GM19452 (cell line): ENCODE measurements around the gene CBFA2T3.
A peak's percentile ranks its signal among the peaks of the same experiment; 100 is the strongest.

Experiments
- ATAC-seq: cut with Tn5 transposase; IDR thresholded peaks from one replicate; pipeline ENCODE4 v1.9.1; 2021; ENCODE audit not compliant: unreplicated experiment

Gene CBFA2T3

DNA sequence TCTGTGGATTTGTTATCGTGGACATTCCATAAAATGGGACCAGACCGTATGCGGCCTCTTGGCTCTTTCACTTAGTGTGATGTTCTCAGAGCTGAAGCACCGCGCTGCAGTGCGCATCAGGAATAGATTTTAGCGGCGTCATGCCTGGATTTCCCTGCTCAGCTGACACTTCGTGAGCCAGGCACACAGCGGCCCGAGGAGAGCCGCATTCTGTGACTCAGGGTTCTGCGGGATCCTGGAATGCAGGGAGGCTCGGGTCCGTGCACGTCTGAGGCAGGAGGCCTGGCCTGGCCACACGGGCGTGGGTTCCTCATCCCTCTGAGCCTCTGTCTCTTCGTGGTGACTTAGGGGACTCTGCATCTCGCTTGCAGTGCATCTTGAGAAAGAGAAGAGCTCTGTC, 13.4 kb downstream of the CBFA2T3 start:
- ATAC-seq: no peak

DNA sequence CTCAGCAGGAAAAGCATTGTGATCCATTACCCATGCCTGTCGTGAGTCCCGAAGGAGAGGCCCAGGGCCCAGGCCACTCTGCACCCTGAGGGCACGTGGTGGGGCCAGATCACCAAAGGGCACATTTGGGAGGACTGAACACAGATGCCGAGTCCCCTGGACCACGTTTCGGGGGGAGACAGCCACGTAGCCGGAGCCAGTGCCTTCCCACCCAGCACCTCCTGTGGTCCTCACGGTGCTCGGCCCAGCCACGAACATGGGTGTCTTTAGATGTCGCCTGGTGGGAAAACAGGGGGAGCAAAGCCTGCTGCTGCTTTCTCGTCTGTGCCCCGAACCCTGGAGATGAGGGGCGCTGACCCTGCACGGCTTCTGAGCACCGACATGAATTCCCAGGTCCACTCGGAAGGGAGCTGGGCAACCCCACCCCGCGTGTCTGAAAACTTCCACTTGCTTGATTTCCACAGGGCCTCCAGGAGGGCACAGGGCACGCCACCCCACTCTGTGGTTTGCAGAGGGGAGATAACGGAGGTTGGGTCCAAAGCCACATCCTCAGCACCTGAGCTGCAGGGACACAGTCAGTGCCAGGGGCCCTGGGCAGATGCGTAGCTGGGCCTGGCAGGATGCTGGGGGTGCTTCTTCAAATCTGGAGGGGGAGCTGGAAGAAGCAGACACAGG, 14.4 kb downstream of the CBFA2T3 start:
- ATAC-seq: no peak

DNA sequence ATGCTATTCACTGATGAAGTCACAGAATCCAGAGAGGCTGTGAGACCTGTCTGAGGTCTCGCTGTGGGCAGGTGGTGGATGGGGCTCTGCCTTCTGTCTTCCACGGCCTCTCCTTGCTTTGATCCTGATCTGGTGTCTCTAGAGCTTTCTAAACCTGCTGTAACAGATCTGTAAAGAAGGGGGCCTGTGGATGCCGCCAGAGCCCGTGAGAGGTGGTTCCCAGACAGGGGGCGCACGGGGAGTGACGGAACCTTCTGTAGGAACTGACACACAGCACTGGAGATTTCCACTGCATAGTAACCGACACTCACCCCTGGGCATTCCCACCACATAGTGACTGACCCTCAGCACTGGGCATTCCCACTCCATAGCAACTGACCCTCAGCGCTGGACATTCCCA, 16.0 kb downstream of the CBFA2T3 start:
- ATAC-seq: no peak

DNA sequence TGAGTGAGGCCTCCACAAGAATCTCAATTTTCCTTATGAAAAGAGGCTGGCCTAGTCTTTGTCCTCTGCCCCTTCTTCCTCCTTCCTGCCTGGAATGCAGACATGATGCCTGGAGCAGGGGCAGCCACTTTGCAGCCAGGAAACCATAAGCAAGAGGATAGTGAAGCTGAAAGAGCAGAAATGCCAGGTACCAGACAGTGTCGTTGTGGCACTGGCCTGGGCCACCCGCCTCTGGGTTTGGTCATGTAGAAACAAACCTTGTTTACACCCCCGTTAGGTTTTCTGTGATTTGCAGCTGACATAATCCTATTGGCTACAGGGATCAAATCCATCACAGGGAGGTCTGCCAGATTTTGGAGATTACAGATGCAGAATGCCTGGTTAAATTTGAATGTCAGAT, 16.5 kb downstream of the CBFA2T3 start:
- no peak for ATAC-seq

DNA sequence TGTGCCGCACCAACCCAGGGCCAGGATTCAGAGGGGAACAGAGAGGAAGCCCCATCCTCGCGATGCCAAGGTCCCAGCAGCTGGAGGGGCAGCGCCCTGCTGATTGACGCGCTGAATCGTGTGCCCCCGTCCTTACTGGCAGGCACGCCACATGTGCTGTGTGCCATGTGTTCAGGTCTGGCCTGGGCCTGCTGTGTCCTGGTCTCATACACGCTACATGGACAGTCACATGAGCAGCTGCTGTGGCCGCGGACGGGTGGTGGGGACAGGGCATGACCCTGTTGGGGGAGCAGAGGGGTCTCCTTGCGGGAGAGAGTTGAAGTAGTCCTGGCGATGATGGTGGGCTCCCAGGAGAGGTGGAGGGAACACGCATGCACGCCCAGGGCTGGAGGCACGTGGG, 18.0 kb downstream of the CBFA2T3 start:
- no peak for ATAC-seq

DNA sequence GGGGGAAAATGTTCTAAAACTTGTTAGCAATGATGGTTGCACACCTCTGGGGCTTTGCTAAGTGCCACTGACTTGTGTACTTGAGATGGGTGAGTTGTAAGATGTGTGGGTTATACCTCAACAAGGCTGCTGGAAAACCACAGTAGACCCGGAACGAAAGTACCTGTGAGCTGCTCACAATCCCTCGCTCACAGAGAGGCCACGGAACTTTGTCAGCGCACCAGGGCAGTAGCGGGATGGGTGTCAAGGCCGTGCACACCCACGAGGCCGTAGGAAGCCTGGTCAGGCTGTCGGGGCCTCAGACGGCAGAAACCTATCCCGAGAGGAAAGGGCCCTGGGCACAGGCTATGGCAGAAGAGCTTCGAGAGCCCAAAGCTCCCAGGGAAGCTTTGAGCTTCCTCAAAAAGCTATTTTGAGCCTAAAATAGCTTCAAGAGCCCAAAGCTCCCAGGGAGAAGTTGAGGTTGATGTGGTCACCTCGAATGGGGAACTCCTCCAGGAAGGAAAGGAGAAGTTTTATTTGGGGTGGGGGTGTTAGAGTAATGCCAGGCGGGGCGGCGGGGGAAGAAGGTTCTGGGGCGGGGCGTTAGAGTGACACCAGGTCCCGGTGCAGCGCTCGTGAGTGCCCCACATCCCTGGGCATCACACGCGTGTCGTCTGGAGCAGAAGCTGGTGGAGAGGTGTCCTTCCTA, 19.0 kb downstream of the CBFA2T3 start:
- ATAC-seq: no peak

DNA sequence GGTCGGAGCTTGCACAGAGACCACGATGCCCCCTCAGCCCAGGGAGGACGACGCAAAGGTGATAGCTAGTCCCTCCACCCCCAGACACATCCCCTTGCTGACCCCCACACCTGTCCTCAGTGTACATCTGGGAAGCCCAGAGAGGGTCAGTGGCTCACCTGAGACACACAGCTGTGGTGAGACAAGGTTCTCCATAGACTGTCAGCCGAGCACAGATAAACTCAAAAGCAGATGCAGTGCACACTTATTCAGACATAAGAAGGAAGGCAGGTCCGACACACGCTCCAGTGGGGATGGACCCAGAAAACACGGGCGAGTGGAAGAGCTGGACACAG, 19.6 kb downstream of the CBFA2T3 start:
- no peak for ATAC-seq

DNA sequence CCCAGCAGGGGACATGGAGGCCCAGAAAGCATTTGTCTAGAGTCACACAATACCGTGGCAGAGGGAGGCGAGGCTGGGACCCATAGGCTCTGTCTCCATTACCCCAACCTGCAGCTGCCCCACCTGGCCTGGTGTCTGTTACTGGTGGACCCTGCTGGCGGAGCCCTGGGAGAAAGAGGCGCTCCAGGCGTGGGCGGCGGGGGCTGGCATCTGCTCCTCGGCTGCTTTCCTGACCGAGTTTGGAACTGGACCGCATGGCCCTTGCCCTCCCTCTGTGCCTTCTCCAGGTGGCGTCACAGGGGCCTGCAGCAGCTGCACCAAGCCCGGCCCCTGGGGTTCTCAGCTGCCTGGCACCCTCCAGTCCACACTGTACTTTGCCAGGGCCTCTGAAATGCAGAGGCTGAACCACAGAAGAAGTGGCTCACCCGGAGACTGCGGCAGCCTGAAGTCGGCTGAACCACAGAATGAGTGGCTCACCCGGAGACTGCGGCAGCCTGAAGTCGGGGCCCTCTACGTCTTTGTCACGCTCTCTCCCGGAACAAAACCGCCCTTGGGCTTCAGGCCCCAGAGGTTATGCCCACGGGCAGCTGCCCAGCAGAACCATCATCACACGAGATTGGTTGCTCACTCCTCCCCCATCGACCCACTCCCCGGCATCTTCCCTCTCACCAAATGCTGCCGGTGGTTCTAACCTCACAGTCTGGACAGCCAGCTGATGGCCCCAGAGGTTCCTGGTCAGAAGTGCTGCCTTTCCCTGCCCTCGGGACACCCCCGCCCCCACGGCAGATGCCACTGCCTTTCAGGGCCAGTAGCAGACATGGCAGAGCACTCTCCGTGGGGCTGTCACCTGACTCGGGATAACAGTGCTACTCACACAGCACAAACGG, 20.2 kb downstream of the CBFA2T3 start:
- no peak for ATAC-seq

DNA sequence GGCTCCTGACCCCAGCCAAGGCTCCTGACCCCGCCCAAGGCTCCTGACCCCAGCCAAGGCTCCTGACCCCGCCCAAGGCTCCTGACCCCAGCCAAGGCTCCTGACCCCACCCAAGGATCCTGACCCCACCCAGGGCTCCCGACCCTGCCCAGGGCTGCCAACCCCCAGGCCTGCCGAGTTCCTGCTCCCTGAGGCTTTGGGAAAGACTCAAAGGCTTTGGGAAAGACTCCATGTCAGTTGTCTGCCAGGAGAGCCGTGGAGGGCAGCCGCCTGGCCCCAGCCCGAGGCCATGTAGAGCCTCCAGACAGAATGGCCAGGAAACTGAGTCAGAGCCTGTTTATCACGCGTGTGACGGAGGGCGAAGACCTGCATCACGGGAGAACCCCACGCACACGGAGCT, 21.1 kb downstream of the CBFA2T3 start:
- ATAC-seq: no peak

DNA sequence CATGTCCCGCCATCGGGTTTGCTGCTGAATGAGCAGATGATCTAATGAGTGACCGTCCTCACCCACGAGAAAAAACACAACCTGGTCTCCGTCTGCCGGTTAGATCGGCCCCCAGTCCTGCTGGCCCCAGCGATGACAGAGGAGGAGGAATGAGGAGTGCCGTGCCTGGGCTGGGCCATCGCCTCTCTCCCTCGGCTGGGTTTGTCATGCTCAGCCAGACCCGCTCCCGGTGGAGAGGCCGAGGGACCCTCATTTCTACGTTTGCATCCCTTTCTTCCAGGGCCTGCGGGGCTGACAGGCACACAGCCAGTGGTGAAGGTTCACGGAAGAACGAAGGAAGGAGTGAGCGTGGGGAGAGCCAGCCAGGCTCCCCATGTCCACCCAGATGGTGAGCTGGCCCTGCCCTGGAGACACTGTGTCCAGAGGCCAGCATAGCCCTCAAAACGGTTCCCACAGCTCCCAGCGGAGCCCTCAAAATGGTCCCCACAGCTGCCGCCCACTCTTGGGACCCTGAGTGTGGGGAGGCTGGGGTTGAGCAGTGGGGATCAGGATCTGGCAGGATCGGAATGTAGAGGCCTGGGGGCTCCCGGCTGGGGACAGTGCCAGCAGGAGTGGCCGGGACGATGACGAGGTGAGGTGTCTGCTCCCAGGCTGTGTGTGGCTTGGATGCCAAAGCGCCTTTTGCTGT, 23.9 kb downstream of the CBFA2T3 start:
- no peak for ATAC-seq

DNA sequence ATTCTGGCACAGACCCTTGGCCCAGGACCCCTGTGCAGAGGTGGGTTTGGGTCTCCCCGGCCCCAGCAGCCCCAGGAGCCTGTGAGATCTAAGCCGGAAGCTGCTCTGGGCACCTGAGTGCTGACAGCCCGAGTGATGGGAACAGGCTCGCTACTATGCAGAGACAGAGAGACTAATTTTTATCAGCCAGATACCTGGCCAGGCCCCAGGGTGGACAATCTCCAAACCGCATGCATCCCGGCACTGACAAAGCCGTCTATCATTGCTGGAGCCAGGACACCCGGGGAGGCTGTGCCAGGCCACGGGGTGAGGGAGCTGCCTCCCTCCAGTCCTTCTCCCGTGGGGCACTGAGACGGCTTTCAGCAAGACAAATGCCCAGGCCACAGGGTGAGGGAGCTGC, 25.0 kb downstream of the CBFA2T3 start:
- no peak for ATAC-seq

DNA sequence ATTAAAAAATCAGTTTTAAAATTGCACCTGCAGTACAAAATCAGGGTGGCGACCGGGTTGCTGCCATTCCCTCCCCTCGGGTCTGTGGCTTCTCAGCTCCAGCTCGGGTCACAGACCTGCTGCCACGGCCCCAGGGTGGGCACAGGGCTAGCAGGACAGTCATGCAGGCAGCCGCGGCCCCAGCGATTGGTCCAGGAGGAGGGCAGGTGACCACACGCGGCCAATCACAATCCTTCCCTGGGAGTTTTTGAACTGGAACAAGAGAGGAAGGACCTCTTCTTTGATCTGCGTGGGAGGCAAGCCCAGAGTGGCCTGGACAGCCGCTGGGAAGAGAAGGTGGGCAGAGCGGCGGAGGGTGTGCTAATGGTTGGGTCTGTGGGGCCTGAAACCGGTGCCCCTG, 25.5 kb downstream of the CBFA2T3 start:
- ATAC-seq: no peak

DNA sequence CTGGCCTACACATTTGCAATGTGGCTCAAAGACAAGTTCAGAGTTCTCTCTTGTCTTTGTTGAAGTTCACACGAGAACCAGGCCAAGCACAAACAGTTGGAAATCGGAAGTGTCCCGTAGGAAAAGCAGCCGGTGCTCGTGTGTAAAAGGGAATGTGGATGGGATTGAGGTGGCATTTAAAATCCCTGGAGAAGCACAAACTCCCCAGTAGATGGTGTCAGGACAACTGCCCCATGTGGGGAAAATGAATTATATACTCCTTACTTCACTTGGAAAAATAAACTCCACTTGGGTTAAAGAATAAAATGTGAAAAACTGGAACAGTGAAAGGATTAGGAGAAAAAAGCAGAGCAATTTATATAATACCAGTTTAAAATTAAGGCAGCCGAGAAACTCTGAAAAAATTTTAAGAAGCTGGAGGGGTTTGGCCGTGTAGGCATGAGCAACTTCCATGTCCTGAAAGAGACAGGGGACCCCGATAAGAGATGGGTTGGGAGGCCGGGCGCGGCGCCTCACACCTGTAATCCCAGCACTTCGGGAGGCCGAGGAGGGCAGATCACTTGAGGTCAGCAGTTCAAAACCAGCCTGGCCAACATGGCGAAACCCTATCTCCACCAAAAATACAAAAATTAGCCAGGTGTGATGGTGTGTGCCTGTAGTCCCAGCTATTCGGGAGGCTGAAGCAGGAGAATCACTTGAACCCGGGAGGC, 28.1 kb downstream of the CBFA2T3 start:
- ATAC-seq: no peak

DNA sequence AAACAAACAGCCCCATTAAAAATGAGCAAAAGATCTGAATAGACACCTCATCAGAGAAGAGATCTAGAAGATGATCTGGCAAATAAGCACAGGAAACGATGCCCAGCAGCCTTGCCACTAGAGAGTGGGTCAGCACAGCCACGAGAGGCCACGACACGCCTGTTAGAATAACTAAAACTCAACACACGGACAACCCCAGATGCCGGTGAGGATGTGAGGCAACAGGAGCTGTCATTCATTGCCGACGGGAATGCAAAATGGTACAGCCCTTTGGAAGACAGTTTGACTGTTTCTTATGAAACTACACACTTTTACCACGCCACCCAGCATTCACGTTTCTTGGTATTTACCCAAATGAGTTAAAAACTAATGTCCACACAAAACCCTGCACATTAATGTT, 31.5 kb downstream of the CBFA2T3 start:
- no peak for ATAC-seq

DNA sequence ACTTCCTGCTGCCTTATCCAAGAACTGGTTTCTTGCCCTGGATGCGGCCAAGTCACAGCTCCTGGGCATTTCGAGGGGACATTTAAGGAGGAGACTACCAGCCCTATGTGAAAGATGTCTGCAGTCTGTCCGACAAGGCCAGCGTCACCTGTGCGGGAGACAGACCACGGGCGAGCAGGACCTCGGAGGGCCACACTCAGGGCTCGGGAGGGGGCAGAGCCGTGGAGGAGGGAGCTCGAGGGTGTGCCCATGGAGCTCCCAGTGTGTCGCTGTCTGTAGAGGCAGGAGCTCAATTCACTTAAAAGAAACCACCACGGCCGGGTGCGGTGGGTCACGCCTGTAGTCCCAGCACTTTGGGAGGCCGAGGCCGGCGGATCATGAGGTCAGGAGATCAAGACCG, 33.3 kb downstream of the CBFA2T3 start:
- no peak for ATAC-seq

DNA sequence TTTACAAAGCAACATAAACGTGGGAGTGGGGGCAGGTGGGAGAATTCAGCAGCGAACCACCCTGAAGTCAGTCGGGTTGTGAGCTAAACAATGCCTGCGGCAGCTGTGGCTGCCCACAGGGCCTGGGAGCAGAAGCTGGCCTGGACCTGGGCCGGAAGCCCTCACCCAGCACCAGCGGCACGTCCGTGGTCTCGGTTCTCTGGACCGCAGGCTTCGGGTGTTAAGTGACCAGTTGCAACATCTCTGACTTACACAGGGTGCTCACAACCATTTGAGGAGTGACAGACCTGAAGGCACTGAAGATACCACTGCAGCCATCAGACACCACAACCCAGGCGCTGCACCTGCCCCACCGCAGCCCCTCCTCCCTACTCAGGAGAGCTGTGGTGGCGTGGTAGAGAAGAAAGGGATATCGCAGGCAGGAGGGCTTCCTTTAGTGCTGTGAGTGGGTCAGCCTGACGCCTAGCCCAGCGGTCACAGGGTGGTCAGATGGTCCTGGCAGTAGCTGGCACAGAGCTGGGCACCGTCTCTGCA, 33.8 kb downstream of the CBFA2T3 start:
- ATAC-seq: no peak

DNA sequence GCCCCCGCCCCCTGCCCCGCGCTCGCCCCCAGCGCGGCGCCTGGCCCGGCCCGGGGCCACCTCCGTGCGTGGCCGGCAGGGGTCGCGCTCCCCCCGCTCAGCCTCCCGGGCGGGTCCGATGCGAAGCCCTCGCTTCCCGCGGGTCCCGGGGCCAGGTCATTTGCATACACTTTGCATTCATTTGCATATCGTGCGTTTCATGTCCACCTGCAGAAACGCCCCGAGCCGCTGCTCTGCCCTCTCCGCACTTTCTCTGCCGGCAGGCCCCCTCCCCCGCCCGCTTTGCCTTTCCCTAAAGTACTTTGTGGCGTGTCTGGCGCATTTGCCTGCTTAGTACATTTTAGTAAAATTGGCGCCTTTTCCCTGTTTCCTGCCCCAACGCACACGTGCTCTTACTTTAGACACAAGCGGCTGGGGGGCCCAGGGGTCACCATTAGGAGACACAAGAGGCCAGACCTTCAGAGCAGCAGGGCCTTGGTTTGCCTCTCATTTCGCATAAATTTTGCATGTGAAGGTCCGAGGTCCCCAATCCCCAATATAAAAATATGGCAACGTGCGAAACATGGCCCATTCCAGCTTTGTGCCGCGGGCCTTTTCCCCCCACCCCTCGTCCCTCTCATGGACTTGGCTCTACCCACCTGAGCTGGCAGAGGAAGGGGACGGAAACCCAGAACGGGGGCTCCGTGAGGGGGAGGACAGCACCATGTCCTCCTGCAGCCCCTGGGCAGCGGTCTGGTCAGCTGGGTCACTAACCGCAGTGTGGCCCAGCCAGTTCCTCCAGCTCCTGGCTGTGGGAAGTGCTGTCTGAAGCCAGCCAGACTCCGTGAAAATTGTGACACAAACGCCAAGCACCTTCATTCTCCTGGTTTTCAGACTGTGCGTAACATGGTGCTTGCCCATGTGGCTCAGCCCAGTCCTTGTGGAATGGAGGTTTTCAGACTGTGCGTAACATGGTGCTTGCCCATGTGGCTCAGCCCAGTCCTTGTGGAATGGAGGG, 34.8 kb downstream of the CBFA2T3 start:
- peak; percentile 58 for ATAC-seq

DNA sequence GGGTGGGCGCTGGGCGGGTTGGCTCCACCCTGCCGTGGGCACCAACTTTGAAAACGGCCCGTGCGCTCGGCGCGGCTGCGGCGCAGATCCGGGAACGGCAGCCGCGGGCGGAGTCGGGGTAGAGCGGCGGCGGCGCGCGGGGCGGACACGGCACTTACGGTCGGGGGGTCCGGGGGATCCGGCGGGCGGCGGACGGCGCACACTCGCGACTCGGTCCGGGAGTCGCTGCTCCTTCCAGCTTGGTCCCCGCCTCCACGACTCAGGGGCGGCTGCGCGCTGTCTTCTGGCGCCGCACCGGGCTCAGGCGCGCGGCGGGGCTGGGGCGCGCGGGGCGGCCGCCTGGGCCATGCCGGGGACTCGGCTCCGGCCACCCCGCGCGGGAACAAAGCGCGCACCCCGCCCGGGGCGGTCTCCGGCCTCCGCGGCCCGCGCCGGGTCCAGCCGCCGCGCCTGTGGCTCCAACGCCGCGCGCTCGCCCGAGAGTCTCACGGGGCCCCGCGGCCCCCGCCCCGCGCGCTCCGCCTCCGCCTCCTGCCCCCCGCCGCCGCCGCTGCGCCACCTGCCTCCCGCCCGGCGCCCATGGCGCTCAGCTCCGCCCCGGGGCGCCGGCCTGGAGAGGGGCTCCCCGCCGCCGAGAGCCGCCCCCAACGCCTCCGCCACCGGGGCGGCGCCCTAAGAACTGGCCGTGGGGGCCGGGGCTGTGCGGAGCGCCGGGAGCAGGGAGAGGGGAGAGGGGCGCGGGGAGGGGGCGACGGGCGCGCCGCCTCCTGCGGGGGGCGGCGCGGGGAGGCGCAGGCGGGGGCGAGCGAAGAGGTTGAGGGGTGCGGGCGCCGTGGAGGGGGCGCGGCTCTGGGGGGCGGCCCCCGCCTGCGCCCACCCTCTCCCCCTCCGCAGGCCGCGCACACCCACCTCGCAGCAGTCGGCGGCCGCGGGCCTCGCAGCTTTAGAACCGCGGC, 35.9 kb downstream of the CBFA2T3 start:
- peak; percentile 12 for ATAC-seq
